Muscle layer of duodenum (tissue), 2 donors: Measurements from ENCODE around the gene PAQR6.
A peak's percentile ranks its signal among the peaks of the same experiment; 100 is the strongest.

ENCODE experiments used
- H3K27ac ChIP-seq: one replicate; pipeline ENCODE4 v1.7.0; 2013; ENCODE audit warnings: mild to moderate bottlenecking, low read length
- H3K27me3 ChIP-seq: one replicate; pipeline ENCODE4 v1.7.0; 2013; ENCODE audit warnings: low read depth, mild to moderate bottlenecking, control low read depth, low read length
- H3K36me3 ChIP-seq, 2 donors: one replicate each; pipeline ENCODE4 v1.7.0; 2013; ENCODE audit warnings: low read length in 2 of 2, control low read depth in 1 of 2, mild to moderate bottlenecking in 1 of 2; ENCODE audit not compliant: insufficient read depth in 2 of 2, control insufficient read depth in 1 of 2
- H3K4me1 ChIP-seq, 2 donors: one replicate each; pipeline ENCODE4 v1.7.0; 2013; ENCODE audit warnings: low read length in 2 of 2, mild to moderate bottlenecking in 2 of 2, control low read depth in 1 of 2, moderate library complexity in 1 of 2; ENCODE audit not compliant: insufficient read depth in 2 of 2, control insufficient read depth in 1 of 2
- H3K4me3 ChIP-seq, 2 donors: one replicate each; pipeline ENCODE4 v1.7.0; 2013; ENCODE audit warnings: low read length in 2 of 2, low read depth in 1 of 2, mild to moderate bottlenecking in 1 of 2
- H3K9me3 ChIP-seq, 2 donors: one replicate each; pipeline ENCODE4 v1.7.0; 2013; ENCODE audit warnings: low read length in 2 of 2, control low read depth in 1 of 2, mild to moderate bottlenecking in 1 of 2; ENCODE audit not compliant: control insufficient read depth in 1 of 2
- donor health status: healthy.

The PAQR6 gene

DNA sequence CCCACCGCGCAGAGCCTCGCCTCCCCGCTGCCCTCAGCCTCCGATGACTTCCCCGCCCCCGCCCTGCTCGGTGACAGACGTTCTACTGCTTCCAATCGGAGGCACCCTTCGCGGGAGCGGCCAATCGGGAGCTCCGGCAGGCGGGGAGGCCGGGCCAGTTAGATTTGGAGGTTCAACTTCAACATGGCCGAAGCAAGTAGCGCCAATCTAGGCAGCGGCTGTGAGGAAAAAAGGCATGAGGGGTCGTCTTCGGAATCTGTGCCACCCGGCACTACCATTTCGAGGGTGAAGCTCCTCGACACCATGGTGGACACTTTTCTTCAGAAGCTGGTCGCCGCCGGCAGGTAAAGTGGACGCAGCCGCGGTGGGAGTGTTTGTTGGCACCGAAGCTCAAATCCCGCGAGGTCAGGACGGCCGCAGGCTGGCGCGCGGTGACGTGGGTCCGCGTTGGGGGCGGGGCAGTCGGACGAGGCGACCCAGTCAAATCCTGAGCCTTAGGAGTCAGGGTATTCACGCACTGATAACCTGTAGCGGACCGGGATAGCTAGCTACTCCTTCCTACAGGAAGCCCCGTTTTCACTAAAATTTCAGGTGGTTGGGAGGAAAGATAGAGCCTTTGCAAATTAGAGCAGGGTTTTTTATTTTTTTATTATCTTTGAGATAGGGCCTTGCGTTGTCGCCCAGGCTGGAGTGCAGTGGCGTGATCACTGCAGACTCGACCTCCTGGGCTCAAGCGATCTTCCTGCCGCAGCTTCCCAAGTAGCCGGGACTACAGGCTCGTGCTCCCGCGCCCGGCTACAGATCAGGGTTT is 34.8 kb downstream of the PAQR6 start, which contains the start of gene PMF1:
Gene PMF1 (plus strand): TSS at position 175 of the 811 bp plus-strand sequence. CDS start 9 bp downstream, at position 184.
- Histone ChIP-seq H3K4me3 (peak within 1 kb of the TSS; percentile 63 to 82), H3K36me3 (peaks cover 21 to 29% of the 10 kb centered on the region in 2 donors), H3K9me3 (no peaks in the 10 kb centered on the region), H3K4me1 (peaks cover 6 to 15% of the 10 kb centered on the region in 2 donors), H3K27ac (peak within 1 kb of the TSS; percentile 95), H3K27me3 (no peaks in the 10 kb centered on the region)

- H3K4me1 ChIP-seq = peaks cover 0 to 15% of the 10 kb centered on the region in 2 donors
- H3K27me3 ChIP-seq = no peaks in the 10 kb centered on the region
- peak overlapping the region; percentile 95 for H3K27ac ChIP-seq
- H3K4me3 ChIP-seq = peak overlapping the region; percentile 63 to 82
- H3K9me3 ChIP-seq = no peaks in the 10 kb centered on the region
- peaks cover 21 to 32% of the 10 kb centered on the region in 2 donors for H3K36me3 ChIP-seq
These were observed 35.7 kb downstream of the PAQR6 start for GRCh38 chr1:156212130-156212529.

GRCh38 chr1:156211243-156211642 is 36.6 kb downstream of the PAQR6 start:
- H3K9me3 ChIP-seq = no peaks in the 10 kb centered on the region
- no peak overlapping the region for H3K4me3 ChIP-seq
- peaks cover 0 to 15% of the 10 kb centered on the region in 2 donors for H3K4me1 ChIP-seq
- H3K27ac ChIP-seq = no peak overlapping the region
- H3K36me3 ChIP-seq = peaks cover 21 to 38% of the 10 kb centered on the region in 2 donors
- H3K27me3 ChIP-seq = no peaks in the 10 kb centered on the region

DNA sequence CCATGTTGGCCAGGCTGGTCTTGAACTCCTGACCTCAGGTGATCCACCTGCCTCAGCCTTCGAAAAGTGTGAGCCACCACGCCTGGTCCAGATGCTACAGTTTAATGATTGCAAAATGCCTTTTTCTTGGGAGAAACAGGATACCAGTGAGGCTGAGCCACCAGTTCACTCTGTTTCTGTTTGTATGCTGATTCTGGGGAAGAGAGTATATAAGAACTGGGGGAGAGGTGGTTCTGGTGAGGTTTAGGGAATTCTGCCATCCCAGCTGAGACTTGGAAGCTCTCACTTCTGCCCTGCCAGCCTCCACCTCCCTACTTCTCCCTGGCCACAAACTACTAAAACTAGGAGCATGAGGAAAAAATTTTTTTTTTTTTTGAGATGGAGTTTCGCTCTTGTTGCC is 43.2 kb downstream of the PAQR6 start:
- Histone ChIP-seq H3K9me3 (no peaks in the 10 kb centered on the region), H3K4me3 (no peak overlapping the region), H3K27ac (no peak overlapping the region), H3K36me3 (peaks cover 27 to 32% of the 10 kb centered on the region in 2 donors), H3K4me1 (peaks cover 0 to 3% of the 10 kb centered on the region in 2 donors), H3K27me3 (no peaks in the 10 kb centered on the region)

GRCh38 chr1:156203331-156203730 is 44.5 kb downstream of the PAQR6 start:
- Histone ChIP-seq H3K4me3 (no peak overlapping the region), H3K27me3 (no peaks in the 10 kb centered on the region), H3K36me3 (peaks cover 17 to 22% of the 10 kb centered on the region in 2 donors), H3K27ac (no peak overlapping the region), H3K4me1 (peaks cover 0 to 3% of the 10 kb centered on the region in 2 donors), H3K9me3 (no peaks in the 10 kb centered on the region)

- no peaks in the 10 kb centered on the region for H3K9me3 ChIP-seq
- no peak overlapping the region for H3K4me3 ChIP-seq
- H3K36me3 ChIP-seq = peaks cover 8 to 17% of the 10 kb centered on the region in 2 donors
- peaks cover 0 to 7% of the 10 kb centered on the region in 2 donors for H3K4me1 ChIP-seq
- no peaks in the 10 kb centered on the region for H3K27me3 ChIP-seq
- no peak overlapping the region for H3K27ac ChIP-seq
These were observed 47.8 kb downstream of the PAQR6 start for GRCh38 chr1:156200044-156200443.

- Histone ChIP-seq H3K27ac (no peak overlapping the region), H3K27me3 (no peaks in the 10 kb centered on the region), H3K36me3 (peaks cover 8 to 17% of the 10 kb centered on the region in 2 donors), H3K4me1 (peaks cover 0 to 14% of the 10 kb centered on the region in 2 donors), H3K9me3 (no peaks in the 10 kb centered on the region), H3K4me3 (no peak overlapping the region)
These were observed 49.0 kb downstream of the PAQR6 start for GRCh38 chr1:156198831-156199349.

- Histone ChIP-seq H3K27ac (no peak overlapping the region), H3K27me3 (no peaks in the 10 kb centered on the region), H3K4me1 (peaks cover 0 to 19% of the 10 kb centered on the region in 2 donors), H3K9me3 (no peaks in the 10 kb centered on the region), H3K4me3 (no peak overlapping the region), H3K36me3 (peaks cover 8 to 9% of the 10 kb centered on the region in 2 donors)
These were observed 51.4 kb downstream of the PAQR6 start for GRCh38 chr1:156196445-156196844.

- H3K9me3 ChIP-seq = no peaks in the 10 kb centered on the region
- H3K36me3 ChIP-seq = peaks cover 8 to 9% of the 10 kb centered on the region in 2 donors
- H3K4me3 ChIP-seq = no peak overlapping the region
- no peak overlapping the region for H3K27ac ChIP-seq
- no peaks in the 10 kb centered on the region for H3K27me3 ChIP-seq
- H3K4me1 ChIP-seq = peaks cover 0 to 19% of the 10 kb centered on the region in 2 donors
These were observed 52.0 kb downstream of the PAQR6 start for GRCh38 chr1:156195853-156196252.

DNA sequence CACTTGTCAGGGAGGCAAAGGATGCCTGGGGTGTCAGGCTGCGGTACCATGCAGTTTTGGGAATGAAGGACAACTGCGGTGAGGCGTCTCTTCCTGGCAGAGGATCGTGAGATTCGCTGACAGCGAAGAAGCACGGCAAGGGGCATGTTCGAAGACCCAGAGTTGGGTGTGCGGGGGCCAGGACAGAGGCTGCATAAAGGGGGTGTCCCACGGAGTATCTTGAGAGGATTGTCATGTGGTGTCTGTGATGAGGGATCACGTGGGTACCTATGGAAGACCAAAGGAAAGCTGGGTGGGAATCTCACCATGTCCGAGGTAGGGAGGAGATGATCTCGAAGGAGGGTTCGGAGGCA is 53.6 kb downstream of the PAQR6 start:
- Histone ChIP-seq H3K9me3 (no peaks in the 10 kb centered on the region), H3K27ac (peak overlapping the region; percentile 84), H3K4me3 (peak overlapping the region; percentile 95 to 97), H3K27me3 (no peaks in the 10 kb centered on the region), H3K4me1 (peaks cover 0 to 19% of the 10 kb centered on the region in 2 donors), H3K36me3 (no peaks in the 10 kb centered on the region)

DNA sequence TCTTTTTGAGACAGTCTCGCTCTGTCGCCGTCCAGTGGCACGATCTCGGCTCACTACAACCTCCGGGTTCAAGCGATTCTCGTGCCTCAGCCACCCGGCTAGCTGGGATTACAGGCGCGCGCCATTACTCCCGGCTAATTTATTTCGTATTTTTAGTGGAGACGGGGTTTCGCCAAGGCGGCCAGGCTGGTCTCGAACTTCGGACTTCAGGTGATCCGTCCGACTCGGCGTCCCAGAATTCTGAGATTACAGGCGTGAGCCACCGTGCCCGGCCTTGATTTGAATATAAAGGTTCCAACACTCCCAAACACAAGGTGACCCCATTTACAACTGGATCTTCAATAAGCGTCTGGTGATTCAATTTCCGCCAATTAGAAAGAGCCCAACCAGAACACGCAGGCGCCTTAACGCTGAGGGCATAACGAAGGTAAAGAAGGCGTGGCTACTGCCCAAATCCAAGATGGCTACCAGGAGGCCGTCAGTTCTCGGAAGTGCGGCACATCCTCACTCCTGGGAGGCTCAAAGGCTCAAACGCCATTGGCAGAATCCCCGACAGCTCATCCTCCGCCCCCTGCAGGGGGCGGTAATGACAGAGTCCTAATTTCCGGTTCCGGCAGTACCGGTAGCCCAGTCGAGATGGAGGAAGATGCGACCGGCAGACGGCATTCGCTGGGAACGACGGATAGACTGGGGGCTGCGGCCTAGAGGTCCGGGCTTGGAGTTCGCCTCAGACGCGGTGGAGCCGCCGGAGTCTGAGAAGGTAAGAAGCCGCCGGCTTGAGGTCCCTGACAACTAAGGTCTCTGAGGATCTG is 54.2 kb downstream of the PAQR6 start, which contains the start of gene SLC25A44:
Gene SLC25A44 (plus strand): TSS at position 617 of the 812 bp plus-strand sequence. CDS start 5,744 bp downstream, outside the sequence.
- no peaks in the 10 kb centered on the region for H3K9me3 ChIP-seq
- H3K36me3 ChIP-seq = no peaks in the 10 kb centered on the region
- no peaks in the 10 kb centered on the region for H3K27me3 ChIP-seq
- H3K4me3 ChIP-seq = peak within 1 kb of the TSS; percentile 95 to 97
- H3K4me1 ChIP-seq = peaks cover 0 to 19% of the 10 kb centered on the region in 2 donors
- H3K27ac ChIP-seq = peak within 1 kb of the TSS; percentile 84
